SK-N-DZ (cell line): Measurements from ENCODE around the gene MT1HL1.
"Not testable (repeated sequence)": the region's sequence is repeated elsewhere in the genome, so short reads cannot be mapped to it uniquely, and the experiment has no call there.

ENCODE experiments used
- DNase-seq: peaks from one replicate; pipeline ENCODE4 v3.0.0-alpha.2; 2015; ENCODE audit warnings: low spot score

The MT1HL1 gene

DNA sequence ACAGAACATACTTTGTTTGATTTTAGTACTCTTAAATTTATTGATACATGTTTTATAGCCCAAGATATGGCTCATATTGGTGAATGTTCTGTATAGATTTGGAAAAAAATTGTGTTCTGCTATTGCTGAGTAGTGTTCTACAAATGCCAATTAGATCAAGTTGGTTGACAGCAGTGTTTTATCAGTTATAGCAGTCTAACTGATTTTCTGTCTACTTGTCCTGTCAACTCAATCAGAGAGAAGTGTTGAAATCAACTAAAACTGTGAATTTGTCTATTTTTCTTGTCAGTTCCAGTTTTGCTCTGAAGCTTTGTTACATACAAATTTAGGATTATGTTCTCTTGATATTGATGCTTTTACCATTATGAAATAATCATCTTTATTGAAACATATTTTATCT, 14.7 kb upstream of the MT1HL1 start:
- no peak for DNase-seq

GRCh38 chr1:237016626-237017025, 12.4 kb upstream of the MT1HL1 start:
- no peak for DNase-seq

- DNase-seq, result no peak
Observed at GRCh38 chr1:237013608-237014007, 9.4 kb upstream of the MT1HL1 start.

DNA sequence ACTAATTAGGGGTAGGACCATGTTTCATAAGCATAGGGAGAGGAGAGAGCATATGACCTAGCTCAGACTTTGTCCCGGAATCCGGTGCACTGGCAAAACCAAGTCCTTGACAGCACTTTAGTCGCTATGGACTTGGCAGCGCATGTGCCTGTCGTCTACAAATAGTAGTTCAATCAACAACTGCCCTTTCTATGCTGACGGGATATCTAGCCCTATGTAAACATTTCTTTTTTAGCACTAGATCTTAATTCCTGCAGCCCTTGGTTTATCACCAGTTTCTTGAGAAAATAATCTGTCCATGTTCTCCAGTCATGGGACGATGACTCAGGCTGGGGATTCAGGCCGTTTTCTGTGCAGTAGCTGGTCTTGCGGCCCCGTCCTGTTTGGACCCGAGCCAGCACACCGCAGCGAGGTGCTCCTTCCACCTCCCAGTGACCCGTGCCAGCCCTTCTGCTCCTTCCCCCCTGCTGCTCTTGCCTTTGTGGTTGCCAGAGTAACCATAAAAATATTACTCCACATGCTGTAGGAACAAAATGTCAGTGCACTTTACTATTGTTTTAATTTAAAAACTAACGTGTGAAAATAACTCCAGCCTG, 8.6 kb upstream of the MT1HL1 start:
- no peak for DNase-seq

GRCh38 chr1:237012361-237012760, 8.1 kb upstream of the MT1HL1 start:
- DNase-seq, result no peak

GRCh38 chr1:237011432-237011831, 7.2 kb upstream of the MT1HL1 start:
- no peak for DNase-seq

GRCh38 chr1:237009611-237010010, 5.4 kb upstream of the MT1HL1 start:
- DNase-seq, result no peak

DNA sequence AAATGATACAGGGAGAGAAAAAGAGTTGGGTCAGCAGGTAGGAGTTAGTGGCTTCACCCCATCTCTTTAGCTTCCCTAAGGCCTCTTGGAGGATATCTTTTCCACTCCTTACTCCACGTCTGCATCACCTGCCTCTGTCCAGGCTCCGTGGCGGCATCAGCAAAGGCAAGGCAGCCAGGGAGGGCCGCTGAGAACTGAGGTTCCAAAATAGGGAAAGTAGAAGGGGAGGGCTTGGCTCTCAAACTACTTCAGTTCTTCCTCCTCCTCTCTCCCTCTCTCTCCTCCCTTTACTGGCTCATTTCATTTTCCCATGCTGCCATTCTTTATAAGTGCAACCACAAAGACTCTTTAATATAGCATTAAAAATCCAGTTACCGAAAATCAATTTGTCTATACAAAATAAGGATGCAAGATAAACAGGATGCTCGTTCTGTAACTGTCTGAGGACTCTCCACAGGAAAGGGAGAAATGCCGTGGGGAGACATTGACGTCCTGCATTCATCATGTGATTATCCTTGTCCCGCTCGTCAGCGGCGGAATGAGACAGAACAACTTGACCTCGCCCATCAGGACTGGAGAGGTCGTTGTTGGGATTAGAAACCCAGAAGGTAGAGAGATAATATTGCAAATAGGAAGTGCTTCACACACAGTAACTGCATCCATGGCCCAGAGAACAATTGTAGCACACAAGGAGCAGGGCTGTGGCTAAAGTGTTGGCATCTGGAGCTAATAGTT, 3.1 kb upstream of the MT1HL1 start:
- DNase-seq, result no peak

GRCh38 chr1:237005674-237006073, 1.4 kb upstream of the MT1HL1 start:
- no peak for DNase-seq

DNA sequence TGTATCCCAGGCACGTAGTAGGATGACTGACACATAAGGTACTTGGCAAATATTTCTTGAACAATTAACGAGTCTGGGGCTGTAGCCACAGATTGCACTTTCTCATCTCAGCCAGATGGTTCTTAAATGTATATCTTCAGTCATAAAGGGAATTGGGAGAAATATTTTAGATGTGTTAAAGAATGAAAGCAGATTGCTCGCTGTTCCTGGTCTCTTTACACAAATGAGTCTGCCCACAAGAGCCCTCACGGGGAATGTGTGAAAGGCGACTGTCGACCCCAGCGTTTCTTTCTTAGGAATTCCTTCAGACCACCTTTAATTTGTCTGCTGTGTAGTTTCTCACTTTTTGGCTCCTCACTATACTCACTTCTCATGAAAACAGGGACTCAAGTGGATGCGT, 725 bp downstream of the MT1HL1 start:
- DNase-seq, result no peak

- no peak for DNase-seq
Observed at GRCh38 chr1:237000191-237000590, 4.0 kb downstream of the MT1HL1 start.

DNA sequence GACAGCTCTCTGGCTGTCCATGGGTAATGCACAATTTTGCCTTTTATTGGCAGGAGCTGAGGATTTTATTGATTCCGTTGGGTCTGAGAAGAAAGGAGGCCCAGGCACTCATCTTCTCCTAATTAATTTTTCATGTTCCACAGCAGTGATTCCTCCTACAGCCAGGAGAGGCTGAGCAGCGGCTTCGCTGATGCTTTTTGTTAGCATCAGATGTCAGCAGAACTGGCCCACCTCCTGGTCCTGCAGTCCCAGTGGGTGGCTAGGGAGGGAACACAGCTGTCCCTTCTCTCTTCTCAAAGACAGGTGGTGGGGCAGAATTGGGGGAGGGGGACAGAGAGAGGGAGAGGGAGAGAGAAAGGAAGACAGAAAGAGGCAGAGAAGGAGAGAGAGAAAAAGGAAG, 5.7 kb downstream of the MT1HL1 start:
- peak; percentile 32 for DNase-seq

DNA sequence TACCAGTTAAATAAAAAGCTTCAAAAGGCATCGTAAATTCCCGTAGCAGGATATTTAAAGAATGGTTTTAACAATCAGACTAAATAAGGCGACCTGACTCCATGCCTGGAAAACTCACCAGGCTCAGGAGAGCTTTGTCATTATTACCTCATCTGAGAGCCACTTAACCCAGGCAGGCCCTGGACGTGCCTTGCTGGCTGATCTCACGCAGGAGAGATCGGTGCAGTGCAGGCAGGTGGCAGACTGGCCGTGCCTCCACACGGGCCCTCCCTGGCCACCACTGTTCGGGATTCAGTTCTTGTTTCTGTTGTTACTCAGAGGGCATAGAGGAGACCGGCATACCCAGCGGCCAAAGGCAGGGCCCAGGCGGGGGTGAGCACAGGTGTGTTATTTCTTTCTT, 6.4 kb downstream of the MT1HL1 start:
- DNase-seq, result peak; percentile 35

DNA sequence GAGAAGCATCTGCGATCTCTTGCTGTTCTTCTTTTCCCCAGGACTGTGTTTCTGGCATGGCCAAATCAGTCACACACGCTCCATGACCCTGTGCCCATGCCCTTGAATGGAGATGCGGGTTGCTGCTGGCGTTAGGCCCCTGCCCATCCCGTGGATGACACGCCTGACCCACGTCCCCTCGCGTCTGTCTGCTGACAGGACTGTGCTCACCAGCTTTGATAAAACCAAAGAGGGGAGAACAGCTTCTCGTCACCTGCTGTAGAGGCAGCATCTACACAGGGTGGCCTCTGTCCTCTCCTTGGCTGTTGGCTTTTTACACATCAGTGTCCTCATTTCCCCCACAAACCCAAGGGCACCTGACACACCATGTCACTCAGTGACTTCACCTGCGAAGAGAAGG, 6.9 kb downstream of the MT1HL1 start:
- no peak for DNase-seq

- no peak for DNase-seq
Observed at GRCh38 chr1:236994450-236994849, 9.8 kb downstream of the MT1HL1 start.

DNA sequence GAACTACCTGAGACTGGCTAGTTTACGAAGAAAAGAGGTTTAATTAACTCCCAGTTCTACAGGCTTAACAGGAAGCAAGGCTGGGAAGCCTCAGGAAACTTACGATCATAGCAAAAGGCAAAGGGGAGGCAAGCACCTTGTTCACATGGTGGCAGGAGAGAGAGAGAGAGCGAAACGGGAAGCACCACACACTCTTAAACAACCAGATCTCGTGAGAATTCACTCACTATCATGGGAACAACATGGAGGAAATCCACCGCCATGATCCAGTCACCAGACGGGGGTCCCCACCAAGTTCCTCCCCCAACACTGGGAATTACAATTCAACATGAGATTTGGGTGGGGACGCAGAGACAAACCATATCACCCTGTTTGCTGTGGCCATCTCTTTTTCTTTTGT, 11.8 kb downstream of the MT1HL1 start:
- no peak for DNase-seq

GRCh38 chr1:236990052-236990445, 14.2 kb downstream of the MT1HL1 start:
- no peak for DNase-seq

GRCh38 chr1:236989290-236990051, 14.8 kb downstream of the MT1HL1 start:
- no peak for DNase-seq

DNA sequence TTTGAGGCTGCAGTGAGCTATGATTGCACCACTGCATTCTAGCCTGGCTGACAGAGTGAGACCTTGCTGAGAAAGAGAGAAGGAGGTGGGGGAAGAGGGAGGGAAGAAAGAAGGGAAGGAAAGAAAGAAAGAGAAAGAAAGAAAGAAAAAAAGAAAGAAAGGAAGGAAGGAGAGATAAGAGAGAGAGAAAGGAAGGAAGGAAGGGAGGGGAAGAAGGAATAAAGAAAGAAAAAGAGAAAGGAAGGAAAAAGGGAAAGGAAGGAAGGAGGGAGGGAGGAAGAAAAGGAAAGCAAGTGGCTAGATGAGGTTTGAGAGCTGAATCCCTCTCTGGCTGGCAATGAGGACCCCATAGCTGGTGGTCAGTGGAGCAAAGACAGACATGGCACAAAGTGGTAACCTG, 20.4 kb downstream of the MT1HL1 start:
- no peak for DNase-seq

DNA sequence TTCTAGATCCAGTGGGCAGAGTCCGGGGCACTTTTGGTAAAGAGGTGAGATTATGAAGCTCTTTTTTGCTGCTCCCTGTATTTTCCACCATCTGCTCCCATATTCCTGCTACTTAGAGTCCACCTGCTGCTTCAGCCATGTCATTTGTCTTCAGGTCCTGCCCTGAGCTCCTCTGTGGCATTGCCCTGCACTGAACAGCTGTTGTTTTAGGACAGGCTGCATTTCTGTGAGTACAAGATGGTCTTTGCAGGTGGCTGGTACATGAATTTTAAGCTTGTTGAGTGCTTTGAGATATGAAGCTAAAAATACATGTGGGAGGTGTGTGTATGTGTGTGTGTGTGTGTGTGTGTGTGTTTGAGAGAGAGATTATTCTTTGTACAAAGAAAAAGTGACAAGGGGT, 21.9 kb downstream of the MT1HL1 start:
- no peak for DNase-seq

DNA sequence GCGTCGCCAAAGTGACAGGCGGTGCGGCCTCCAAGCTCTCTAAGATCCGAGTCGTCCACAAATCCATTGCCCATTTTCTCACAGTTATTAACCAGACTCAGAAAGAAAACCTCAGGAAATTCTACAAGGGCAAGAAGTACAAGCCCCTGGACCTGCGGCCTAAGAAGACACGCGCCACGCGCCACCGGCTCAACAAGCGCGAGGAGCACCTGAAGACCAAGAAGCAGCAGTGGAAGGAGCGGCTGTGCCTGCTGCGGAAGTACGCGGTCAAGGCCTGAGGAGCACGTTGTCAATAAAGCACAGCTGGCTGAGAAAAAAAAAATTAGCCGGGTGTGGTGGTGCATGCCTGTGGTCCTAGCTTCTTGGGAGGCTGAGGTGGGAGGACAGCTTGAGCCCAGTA, 22.8 kb downstream of the MT1HL1 start:
- DNase-seq, result not testable (repeated sequence)

GRCh38 chr1:236980673-236981072, 23.6 kb downstream of the MT1HL1 start:
- DNase-seq, result no peak
